Measurements from ENCODE around the gene HEPH.

- no peak for TF ChIP-seq CTCF (conservative IDR thresholded peaks at IDR 0.05; ENCODE audit: low read depth in 2 of 2)
- no peak for TF ChIP-seq REST (IDR thresholded peaks at IDR 0.05; ENCODE audit: unreplicated experiment)
- no peak for TF ChIP-seq POLR2AphosphoS5 (IDR thresholded peaks at IDR 0.05; ENCODE audit: low read depth)
- TF ChIP-seq, protein P1, sequence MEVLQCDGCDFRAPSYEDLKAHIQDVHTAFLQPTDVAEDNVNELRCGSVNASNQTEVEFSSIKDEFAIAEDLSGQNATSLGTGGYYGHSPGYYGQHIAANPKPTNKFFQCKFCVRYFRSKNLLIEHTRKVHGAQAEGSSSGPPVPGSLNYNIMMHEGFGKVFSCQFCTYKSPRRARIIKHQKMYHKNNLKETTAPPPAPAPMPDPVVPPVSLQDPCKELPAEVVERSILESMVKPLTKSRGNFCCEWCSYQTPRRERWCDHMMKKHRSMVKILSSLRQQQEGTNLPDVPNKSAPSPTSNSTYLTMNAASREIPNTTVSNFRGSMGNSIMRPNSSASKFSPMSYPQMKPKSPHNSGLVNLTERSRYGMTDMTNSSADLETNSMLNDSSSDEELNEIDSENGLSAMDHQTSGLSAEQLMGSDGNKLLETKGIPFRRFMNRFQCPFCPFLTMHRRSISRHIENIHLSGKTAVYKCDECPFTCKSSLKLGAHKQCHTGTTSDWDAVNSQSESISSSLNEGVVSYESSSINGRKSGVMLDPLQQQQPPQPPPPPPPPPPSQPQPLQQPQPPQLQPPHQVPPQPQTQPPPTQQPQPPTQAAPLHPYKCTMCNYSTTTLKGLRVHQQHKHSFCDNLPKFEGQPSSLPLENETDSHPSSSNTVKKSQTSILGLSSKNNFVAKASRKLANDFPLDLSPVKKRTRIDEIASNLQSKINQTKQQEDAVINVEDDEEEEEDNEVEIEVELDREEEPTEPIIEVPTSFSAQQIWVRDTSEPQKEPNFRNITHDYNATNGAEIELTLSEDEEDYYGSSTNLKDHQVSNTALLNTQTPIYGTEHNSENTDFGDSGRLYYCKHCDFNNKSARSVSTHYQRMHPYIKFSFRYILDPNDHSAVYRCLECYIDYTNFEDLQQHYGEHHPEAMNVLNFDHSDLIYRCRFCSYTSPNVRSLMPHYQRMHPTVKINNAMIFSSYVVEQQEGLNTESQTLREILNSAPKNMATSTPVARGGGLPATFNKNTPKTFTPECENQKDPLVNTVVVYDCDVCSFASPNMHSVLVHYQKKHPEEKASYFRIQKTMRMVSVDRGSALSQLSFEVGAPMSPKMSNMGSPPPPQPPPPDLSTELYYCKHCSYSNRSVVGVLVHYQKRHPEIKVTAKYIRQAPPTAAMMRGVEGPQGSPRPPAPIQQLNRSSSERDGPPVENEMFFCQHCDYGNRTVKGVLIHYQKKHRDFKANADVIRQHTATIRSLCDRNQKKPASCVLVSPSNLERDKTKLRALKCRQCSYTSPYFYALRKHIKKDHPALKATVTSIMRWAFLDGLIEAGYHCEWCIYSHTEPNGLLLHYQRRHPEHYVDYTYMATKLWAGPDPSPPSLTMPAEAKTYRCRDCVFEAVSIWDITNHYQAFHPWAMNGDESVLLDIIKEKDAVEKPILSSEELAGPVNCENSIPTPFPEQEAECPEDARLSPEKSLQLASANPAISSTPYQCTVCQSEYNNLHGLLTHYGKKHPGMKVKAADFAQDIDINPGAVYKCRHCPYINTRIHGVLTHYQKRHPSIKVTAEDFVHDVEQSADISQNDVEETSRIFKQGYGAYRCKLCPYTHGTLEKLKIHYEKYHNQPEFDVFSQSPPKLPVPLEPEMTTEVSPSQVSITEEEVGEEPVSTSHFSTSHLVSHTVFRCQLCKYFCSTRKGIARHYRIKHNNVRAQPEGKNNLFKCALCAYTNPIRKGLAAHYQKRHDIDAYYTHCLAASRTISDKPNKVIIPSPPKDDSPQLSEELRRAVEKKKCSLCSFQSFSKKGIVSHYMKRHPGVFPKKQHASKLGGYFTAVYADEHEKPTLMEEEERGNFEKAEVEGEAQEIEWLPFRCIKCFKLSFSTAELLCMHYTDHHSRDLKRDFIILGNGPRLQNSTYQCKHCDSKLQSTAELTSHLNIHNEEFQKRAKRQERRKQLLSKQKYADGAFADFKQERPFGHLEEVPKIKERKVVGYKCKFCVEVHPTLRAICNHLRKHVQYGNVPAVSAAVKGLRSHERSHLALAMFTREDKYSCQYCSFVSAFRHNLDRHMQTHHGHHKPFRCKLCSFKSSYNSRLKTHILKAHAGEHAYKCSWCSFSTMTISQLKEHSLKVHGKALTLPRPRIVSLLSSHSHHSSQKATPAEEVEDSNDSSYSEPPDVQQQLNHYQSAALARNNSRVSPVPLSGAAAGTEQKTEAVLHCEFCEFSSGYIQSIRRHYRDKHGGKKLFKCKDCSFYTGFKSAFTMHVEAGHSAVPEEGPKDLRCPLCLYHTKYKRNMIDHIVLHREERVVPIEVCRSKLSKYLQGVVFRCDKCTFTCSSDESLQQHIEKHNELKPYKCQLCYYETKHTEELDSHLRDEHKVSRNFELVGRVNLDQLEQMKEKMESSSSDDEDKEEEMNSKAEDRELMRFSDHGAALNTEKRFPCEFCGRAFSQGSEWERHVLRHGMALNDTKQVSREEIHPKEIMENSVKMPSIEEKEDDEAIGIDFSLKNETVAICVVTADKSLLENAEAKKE (CRISPR knock-in tag; IDR thresholded peaks at IDR 0.05), result no peak
- no peak for TF ChIP-seq EZH2 (IDR thresholded peaks at IDR 0.05; ENCODE audit: low read depth, unreplicated experiment)
- no peak for TF ChIP-seq ZNF331 (CRISPR knock-in tag; IDR thresholded peaks at IDR 0.05; ENCODE audit: low read depth)
- no peak for TF ChIP-seq NANOG (IDR thresholded peaks at IDR 0.05; ENCODE audit: borderline replicate concordance)
- TF ChIP-seq JUNB (IDR thresholded peaks at IDR 0.05; ENCODE audit: unreplicated experiment), result no peak
- no peak for TF ChIP-seq CREB1 (CRISPR knock-in tag; IDR thresholded peaks at IDR 0.05; ENCODE audit: low read depth)
These were observed 3.4 kb downstream of the HEPH start for GRCh38 chrX:66167431-66167830.
